HCT116 (cell line): ENCODE measurements around the gene OR10V1. TPM values are rescaled to one million over a fixed set of nuclear protein-coding genes. Genes with fewer than 3 reads are reported as not detected.

ENCODE experiments used
- ATAC-seq: fragments of 200-7000 bp; cut with Tn5 transposase; 2 replicates; pipeline ENCODE4 v1.9.1; 2020; ENCODE audit warnings: mild to moderate bottlenecking, moderate library complexity
- BruUV-seq: library from RNA; stranded (reverse); fragments of 400-500 nt; replicated peaks from 2 replicates; lab custom pipeline; 2021; lab: Mats Ljungman, UMichigan
- CTCF ChIA-PET: fragments of 300-600 bp; sonication (Branson Sonifier 250); formaldehyde crosslinking; loops from one replicate; lab custom pipeline; 2021; ENCODE audit warnings: antibody characterized with exemption; lab: Charles Lee
- POLR2A ChIA-PET: fragments of 300-600, 350-600 bp; sonication (Branson Sonifier 250); formaldehyde crosslinking; loops from one replicate; lab custom pipeline; 2021; ENCODE audit warnings: antibody characterized with exemption; lab: Charles Lee
- RAD21 ChIA-PET, 2 experiments: fragments of 300-600 bp; sonication (Branson Sonifier 250); formaldehyde crosslinking; loops; one replicate each; lab custom pipeline; 2023; ENCODE audit warnings: low total read pairs in 2 of 2; ENCODE audit not compliant: uncharacterized antibody in 2 of 2, unreplicated experiment in 2 of 2, low non-redundant PET in 1 of 2; lab: Charles Lee
- DNase-seq: peaks from one replicate; pipeline ENCODE4 v3.0.0-alpha.2; 2010; ENCODE audit warnings: low read depth, low spot score
- H2AFZ ChIP-seq: fragments of 200-600 bp; shearing (Covaris generic), sonication (generic); 2 replicates; pipeline ENCODE4 v1.6.1; 2017; ENCODE audit warnings: low read depth, mixed run types, mixed read lengths, antibody characterized with exemption, low read length; ENCODE audit not compliant: poor library complexity, severe bottlenecking
- H3K27ac ChIP-seq: 2 replicates; pipeline ENCODE4 v1.5.1; 2012; ENCODE audit warnings: low read depth, low read length
- H3K27me3 ChIP-seq: fragments of 200-600 bp; sonication (generic); 2 replicates; pipeline ENCODE4 v1.6.1; 2016; ENCODE audit warnings: mixed run types, low read length, mixed read lengths; ENCODE audit not compliant: insufficient read depth
- H3K36me3 ChIP-seq, 2 experiments: fragments of 200-500 bp in 1 of 2; fragments of 200-600 bp in 1 of 2; sonication (Bioruptor generic) in 1 of 2; sonication (generic) in 1 of 2; 2 replicates each; pipeline versions ENCODE4 v1.5.1 to v1.6.1; 2014 to 2016; ENCODE audit warnings: low read length in 2 of 2, inconsistent platforms in 1 of 2, mixed read lengths in 1 of 2, mixed run types in 1 of 2; ENCODE audit not compliant: insufficient read depth in 2 of 2, control insufficient read depth in 1 of 2
- H3K4me1 ChIP-seq, 2 experiments: fragments of 200-600 bp in 1 of 2; sonication (generic) in 1 of 2; 2 replicates each; pipeline versions ENCODE4 v1.5.1 to v1.6.1; 2012 to 2017; ENCODE audit warnings: low read length in 2 of 2, inconsistent platforms in 1 of 2, mild to moderate bottlenecking in 1 of 2, mixed read lengths in 1 of 2, mixed run types in 1 of 2, moderate library complexity in 1 of 2; ENCODE audit not compliant: insufficient read depth in 2 of 2, control insufficient read depth in 1 of 2
- H3K4me2 ChIP-seq: fragments of 200-600 bp; sonication (generic); 2 replicates; pipeline ENCODE4 v1.6.1; 2017; ENCODE audit warnings: mixed run types, low read length, mixed read lengths
- H3K4me3 ChIP-seq, 2 experiments: fragments of 200-600 bp in 1 of 2; sonication (generic) in 1 of 2; replicated peaks in 1 of 2; 2 replicates each; pipeline ENCODE4 v1.5.1; 2011 to 2016; ENCODE audit warnings: low read length in 2 of 2, control low read depth in 1 of 2, low read depth in 1 of 2, mild to moderate bottlenecking in 1 of 2, mixed read lengths in 1 of 2, mixed run types in 1 of 2
- H3K79me2 ChIP-seq: fragments of 200-600 bp; sonication (generic); 2 replicates; pipeline ENCODE4 v1.6.1; 2017; ENCODE audit warnings: mild to moderate bottlenecking, mixed run types, low read length, moderate library complexity, mixed read lengths; ENCODE audit not compliant: insufficient read depth
- H3K9ac ChIP-seq: fragments of 200-600 bp; sonication (generic); 2 replicates; pipeline ENCODE4 v1.6.1; 2016; ENCODE audit warnings: low read length, mixed read lengths
- H3K9me2 ChIP-seq: fragments of 200-600 bp; sonication (generic), shearing (Covaris generic); 2 replicates; pipeline ENCODE4 v1.6.1; 2017; ENCODE audit warnings: mixed run types, mild to moderate bottlenecking, moderate library complexity; ENCODE audit not compliant: insufficient read depth
- H3K9me3 ChIP-seq, 2 experiments: fragments of 200-500 bp in 1 of 2; fragments of 200-600 bp in 1 of 2; sonication (Bioruptor generic) in 1 of 2; sonication (generic) in 1 of 2; 2 replicates each; pipeline ENCODE4 v1.6.1; 2014 to 2017; ENCODE audit warnings: low read length in 2 of 2, mixed read lengths in 2 of 2, inconsistent platforms in 1 of 2, low read depth in 1 of 2, mild to moderate bottlenecking in 1 of 2, mixed run types in 1 of 2, moderate library complexity in 1 of 2; ENCODE audit not compliant: control insufficient read depth in 1 of 2, insufficient read depth in 1 of 2
- H4K20me1 ChIP-seq: fragments of 200-600 bp; sonication (generic), shearing (Covaris generic); 2 replicates; pipeline ENCODE4 v1.6.1; 2017; ENCODE audit warnings: mixed run types, mild to moderate bottlenecking, moderate library complexity; ENCODE audit not compliant: insufficient read depth
- CBX3 ChIP-seq: IDR thresholded peaks from 2 replicates; pipeline ENCODE4 v1.6.1; 2012; ENCODE audit warnings: low read depth
- CEBPB ChIP-seq: IDR thresholded peaks from 2 replicates; pipeline ENCODE4 v1.6.1; 2012; ENCODE audit warnings: low read depth
- CTCF ChIP-seq, 3 experiments: fragments of 200-600 bp in 1 of 3; sonication (generic) in 1 of 3; IDR thresholded peaks in 2 of 3; conservative IDR thresholded peaks in 1 of 3; 2 replicates each; pipeline ENCODE4 v1.5.1; 2012 to 2017; ENCODE audit warnings: low read depth in 2 of 3, low read length in 2 of 3, antibody characterized with exemption in 1 of 3, borderline replicate concordance in 1 of 3, control low read depth in 1 of 3, mild to moderate bottlenecking in 1 of 3, mixed read lengths in 1 of 3, mixed run types in 1 of 3, moderate library complexity in 1 of 3; ENCODE audit not compliant: insufficient read depth in 1 of 3
- EGR1 ChIP-seq: IDR thresholded peaks from 2 replicates; pipeline ENCODE4 v1.6.1; 2012; ENCODE audit warnings: low read depth
- ELF1 ChIP-seq: IDR thresholded peaks from 2 replicates; pipeline ENCODE4 v1.6.1; 2012; ENCODE audit warnings: low read depth, borderline replicate concordance
- EZH2 ChIP-seq: fragments of 200-600 bp; sonication (generic); IDR thresholded peaks from 2 replicates; pipeline ENCODE4 v1.6.1; 2017; ENCODE audit warnings: antibody characterized with exemption, mixed run types
- EZH2phosphoT487 ChIP-seq: fragments of 200-600 bp; IDR thresholded peaks from 2 replicates; pipeline ENCODE4 v1.6.1; 2018; ENCODE audit warnings: antibody characterized with exemption, borderline replicate concordance
- FOSL1 ChIP-seq: IDR thresholded peaks from 2 replicates; pipeline ENCODE4 v1.6.1; 2012; ENCODE audit warnings: low read depth
- JUND ChIP-seq: IDR thresholded peaks from 2 replicates; pipeline ENCODE4 v1.6.1; 2012
- MAX ChIP-seq: IDR thresholded peaks from 2 replicates; pipeline ENCODE4 v1.6.1; 2012
- POLR2AphosphoS5 ChIP-seq: IDR thresholded peaks from 2 replicates; pipeline ENCODE4 v1.6.1; 2011; ENCODE audit warnings: mild to moderate bottlenecking, low read depth, low read length, moderate library complexity
- RAD21 ChIP-seq: IDR thresholded peaks from 2 replicates; pipeline ENCODE4 v1.6.1; 2012; ENCODE audit warnings: low read depth, mild to moderate bottlenecking
- REST ChIP-seq: IDR thresholded peaks from 2 replicates; pipeline ENCODE4 v1.6.1; 2012; ENCODE audit warnings: low read depth
- SIN3A ChIP-seq: IDR thresholded peaks from 2 replicates; pipeline ENCODE4 v1.6.1; 2012; ENCODE audit warnings: low read depth
- SP1 ChIP-seq: IDR thresholded peaks from 2 replicates; pipeline ENCODE4 v1.6.1; 2012; ENCODE audit warnings: low read depth
- TCF7L2 ChIP-seq: IDR thresholded peaks from 2 replicates; pipeline ENCODE4 v1.7.0; 2011; ENCODE audit warnings: borderline replicate concordance, inconsistent platforms; ENCODE audit not compliant: insufficient read depth, insufficient read length; ENCODE audit errors: extremely low read depth
- YY1 ChIP-seq: IDR thresholded peaks from 2 replicates; pipeline ENCODE4 v1.6.1; 2011; ENCODE audit warnings: low read length, low read depth, moderate library complexity, mild to moderate bottlenecking; ENCODE audit not compliant: insufficient replicate concordance; ENCODE audit errors: extremely low read depth
- ZBTB33 ChIP-seq: IDR thresholded peaks from 2 replicates; pipeline ENCODE4 v1.6.1; 2011; ENCODE audit warnings: mild to moderate bottlenecking, low read length, moderate library complexity; ENCODE audit not compliant: insufficient replicate concordance; ENCODE audit errors: extremely low read depth
- ZFX ChIP-seq: fragments of 450-650 bp; IDR thresholded peaks from 2 replicates; pipeline ENCODE4 v1.6.1; 2017
- intact Hi-C: fragments of 100-400 bp; cut with micrococcal nuclease; formaldehyde crosslinking; loops from 2 replicates; pipeline ENCODE4 v1.10.0; 2022
- total RNA-seq: library from RNA; stranded (reverse); gene quantifications from one replicate; pipeline ENCODE4 v1.2.1, GENCODE V29; 2021; ENCODE audit not compliant: unreplicated experiment

OR10V1 gene
- total RNA-seq, 1 experiment from 2014 or later: not detected

GRCh38 chr11:59728913-59729312, 15.3 kb upstream of the OR10V1 start:
- H3K79me2 ChIP-seq: no peaks in the 10 kb centered on the region
- H2AFZ ChIP-seq: peak overlapping the region; percentile 78
- peaks cover 0 to 8% of the 10 kb centered on the region in 2 experiments; a peak in 2 of 4 replicates for H3K4me1 ChIP-seq
- H3K36me3 ChIP-seq: no peaks in the 10 kb centered on the region
- ChIA-PET RAD21 (no interaction called here), POLR2A (no interaction called here), CTCF (no interaction called here)
- DNase-seq (no peak), ATAC-seq (no peak)
- no peak overlapping the region for H3K9ac ChIP-seq
- H3K4me3 ChIP-seq: no peak overlapping the region
- intact Hi-C loops: no loop called here
- no peaks in the 10 kb centered on the region for H3K9me2 ChIP-seq
- BruUV-seq: no TSS peak
- no peaks in the 10 kb centered on the region for H3K9me3 ChIP-seq
- no peak for TF ChIP-seq RAD21
- TF ChIP-seq ZBTB33: no peak
- no peak for TF ChIP-seq TCF7L2
- no peak for TF ChIP-seq FOSL1
- TF ChIP-seq CEBPB: no peak
- TF ChIP-seq JUND: no peak
- TF ChIP-seq CBX3: no peak
- no peak for TF ChIP-seq YY1
- no peak for TF ChIP-seq ELF1
- no peak for TF ChIP-seq EGR1
- no peak for TF ChIP-seq EZH2phosphoT487
- no peak for TF ChIP-seq EZH2
- no peak for TF ChIP-seq MAX
- TF ChIP-seq ZFX: no peak
- no peak for TF ChIP-seq REST
- TF ChIP-seq SP1: no peak
- TF ChIP-seq POLR2AphosphoS5: no peak
- no peak for TF ChIP-seq SIN3A
- TF ChIP-seq CTCF (IDR thresholded peaks at IDR 0.05 in 2 of 3, conservative IDR thresholded peaks at IDR 0.05 in 1 of 3; ENCODE audit: borderline replicate concordance in 1 of 3, insufficient read depth in 1 of 3, low read depth in 2 of 3, low read length in 2 of 3): no peak
- no peak overlapping the region for H3K27ac ChIP-seq
- H3K27me3 ChIP-seq: no peaks in the 10 kb centered on the region
- no peak overlapping the region for H3K4me2 ChIP-seq
- H4K20me1 ChIP-seq: no peaks in the 10 kb centered on the region
